ENCODE results near the gene DAD1.

Gene DAD1

GRCh38 chr14:22579881-22580280 lies 9.1 kb downstream of the DAD1 start:
- Histone ChIP-seq H3K4me3 (no peak overlapping the region), H3K27ac (no peak overlapping the region)
- TF ChIP-seq CTCF (IDR thresholded peaks at IDR 0.05) = no peak
- DNase-seq (ENCODE audit: low spot score) = no peak

- no peak overlapping the region for H3K27ac ChIP-seq
- no peak for DNase-seq (ENCODE audit: low spot score)
These were observed 9.8 kb downstream of the DAD1 start for GRCh38 chr14:22579236-22579635.

GRCh38 chr14:22577334-22577908 lies 11.6 kb downstream of the DAD1 start:
- TF ChIP-seq CTCF (IDR thresholded peaks at IDR 0.05) = no peak
- DNase-seq (ENCODE audit: low spot score) = no peak
- H3K4me3 ChIP-seq = no peak overlapping the region
- no peak overlapping the region for H3K27ac ChIP-seq

More at GRCh38 chr14:22579236-22579635, 9.8 kb downstream of the DAD1 start:
- TF ChIP-seq CTCF (IDR thresholded peaks at IDR 0.05) = no peak
- no peak overlapping the region for H3K4me3 ChIP-seq

- no peak overlapping the region for H3K27ac ChIP-seq
- no peak for DNase-seq (ENCODE audit: low spot score)
- no peak overlapping the region for H3K4me3 ChIP-seq
- TF ChIP-seq CTCF (IDR thresholded peaks at IDR 0.05) = no peak
These were observed 15.2 kb downstream of the DAD1 start for GRCh38 chr14:22573804-22574203.

GRCh38 chr14:22572562-22573058 lies 16.4 kb downstream of the DAD1 start:
- TF ChIP-seq CTCF (IDR thresholded peaks at IDR 0.05) = no peak
- no peak for DNase-seq (ENCODE audit: low spot score)
- Histone ChIP-seq H3K27ac (peak overlapping the region in 1 of 2 donors; percentile 39), H3K4me3 (no peak overlapping the region)

GRCh38 chr14:22570132-22570949 lies 18.7 kb downstream of the DAD1 start:
- Histone ChIP-seq H3K27ac (peak overlapping the region; percentile 42 to 45), H3K4me3 (peak overlapping the region; percentile 5)
- no peak for DNase-seq (ENCODE audit: low spot score)
- peak; percentile 61 for TF ChIP-seq CTCF (IDR thresholded peaks at IDR 0.05)

GRCh38 chr14:22569737-22570131 lies 19.3 kb downstream of the DAD1 start:
- Histone ChIP-seq H3K4me3 (no peak overlapping the region), H3K27ac (no peak overlapping the region)
- DNase-seq (ENCODE audit: low spot score) = no peak
- no peak for TF ChIP-seq CTCF (IDR thresholded peaks at IDR 0.05)

Measured in coronary artery (tissue), 2 donors.